ENCODE measurements around the gene TRIM9.

TRIM9 gene

DNA sequence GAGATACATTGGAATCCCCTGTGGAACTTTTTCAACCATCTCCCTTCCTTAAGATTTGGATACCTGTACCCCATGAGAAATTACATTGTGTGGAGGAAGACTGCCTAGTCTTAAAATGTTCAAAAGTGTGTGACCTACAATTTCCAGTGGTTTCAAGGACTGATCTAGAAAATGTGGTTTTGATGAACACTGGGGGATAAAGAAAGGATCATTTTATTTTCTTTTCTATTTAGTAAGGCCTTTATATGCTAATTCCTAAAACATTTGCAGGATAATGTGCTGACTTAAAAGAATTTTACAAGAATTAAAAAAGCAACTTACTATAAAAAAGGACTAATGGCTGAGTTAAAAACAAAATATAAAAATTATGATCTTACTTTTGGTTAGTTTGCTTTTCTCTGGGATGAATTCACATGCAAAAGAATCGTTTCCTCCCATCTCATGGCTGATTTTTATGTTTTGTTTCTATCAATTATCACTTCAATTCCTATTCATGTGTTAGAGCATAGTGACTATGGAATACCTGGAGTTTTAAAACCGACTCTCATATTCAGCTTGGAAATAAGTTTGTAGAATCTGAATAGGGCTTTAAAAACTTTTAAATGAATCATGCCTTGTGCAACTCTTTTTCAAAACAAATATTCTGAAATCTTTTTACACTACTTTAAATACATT lies 110.7 kb downstream of the TRIM9 start:
- DNase-seq (ENCODE audit: low spot score) = no peak
- in situ Hi-C loops (cut with MboI; ENCODE audit: low sequenced_read_pairs, unreplicated experiment) = no loop called here
- TF ChIP-seq, protein P1, sequence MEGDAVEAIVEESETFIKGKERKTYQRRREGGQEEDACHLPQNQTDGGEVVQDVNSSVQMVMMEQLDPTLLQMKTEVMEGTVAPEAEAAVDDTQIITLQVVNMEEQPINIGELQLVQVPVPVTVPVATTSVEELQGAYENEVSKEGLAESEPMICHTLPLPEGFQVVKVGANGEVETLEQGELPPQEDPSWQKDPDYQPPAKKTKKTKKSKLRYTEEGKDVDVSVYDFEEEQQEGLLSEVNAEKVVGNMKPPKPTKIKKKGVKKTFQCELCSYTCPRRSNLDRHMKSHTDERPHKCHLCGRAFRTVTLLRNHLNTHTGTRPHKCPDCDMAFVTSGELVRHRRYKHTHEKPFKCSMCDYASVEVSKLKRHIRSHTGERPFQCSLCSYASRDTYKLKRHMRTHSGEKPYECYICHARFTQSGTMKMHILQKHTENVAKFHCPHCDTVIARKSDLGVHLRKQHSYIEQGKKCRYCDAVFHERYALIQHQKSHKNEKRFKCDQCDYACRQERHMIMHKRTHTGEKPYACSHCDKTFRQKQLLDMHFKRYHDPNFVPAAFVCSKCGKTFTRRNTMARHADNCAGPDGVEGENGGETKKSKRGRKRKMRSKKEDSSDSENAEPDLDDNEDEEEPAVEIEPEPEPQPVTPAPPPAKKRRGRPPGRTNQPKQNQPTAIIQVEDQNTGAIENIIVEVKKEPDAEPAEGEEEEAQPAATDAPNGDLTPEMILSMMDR (IDR thresholded peaks at IDR 0.05; ENCODE audit: borderline replicate concordance, control extremely low read depth, extremely low read depth, insufficient read depth, missing control alignments) = no peak

DNA sequence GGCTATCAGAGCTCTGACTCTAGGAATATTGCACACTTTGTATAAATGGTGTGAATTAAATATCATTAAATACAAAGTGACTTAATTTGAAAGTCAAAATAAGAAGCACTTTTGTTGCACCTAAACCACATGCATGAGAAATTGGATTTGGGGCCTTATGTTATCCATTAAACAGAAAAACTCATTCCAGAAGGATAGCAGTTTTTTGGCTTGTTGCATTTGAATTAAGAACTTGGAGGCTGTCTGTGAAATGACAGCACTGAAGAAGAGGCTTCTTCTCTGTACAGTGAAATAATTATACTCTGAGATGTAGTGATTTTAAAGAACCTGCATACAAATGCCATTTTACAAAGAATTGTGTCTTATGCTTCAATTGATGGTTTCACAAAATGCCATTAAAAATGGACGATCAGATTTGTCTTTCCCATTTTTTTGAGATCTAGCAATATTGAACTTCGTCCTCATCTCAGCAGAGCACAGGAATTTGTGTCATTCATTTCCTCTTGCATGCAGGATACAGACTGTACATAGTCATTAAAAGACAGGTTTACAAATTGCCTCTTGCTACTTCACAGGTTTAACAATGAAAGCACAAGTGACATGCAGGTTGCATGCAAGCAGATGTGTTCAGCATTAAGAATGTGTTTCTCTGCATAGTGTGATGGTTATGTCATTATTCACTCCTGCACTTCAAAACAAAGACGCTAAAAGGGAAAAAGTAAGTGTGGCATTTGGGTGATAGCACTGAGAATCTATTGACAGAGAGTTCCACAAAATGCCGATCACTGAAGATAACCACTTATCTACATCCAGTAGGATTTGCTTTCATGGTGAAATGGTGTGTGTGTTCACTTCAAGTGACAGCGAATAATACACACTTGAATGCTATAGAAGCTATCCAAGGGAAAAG lies 114.7 kb downstream of the TRIM9 start:
- no peak for DNase-seq (ENCODE audit: low spot score)
- TF ChIP-seq, protein P1 (IDR thresholded peaks at IDR 0.05; ENCODE audit: borderline replicate concordance, control extremely low read depth, extremely low read depth, insufficient read depth, missing control alignments) = no peak
- in situ Hi-C loops (cut with MboI; ENCODE audit: low sequenced_read_pairs, unreplicated experiment) = no loop called here

DNA sequence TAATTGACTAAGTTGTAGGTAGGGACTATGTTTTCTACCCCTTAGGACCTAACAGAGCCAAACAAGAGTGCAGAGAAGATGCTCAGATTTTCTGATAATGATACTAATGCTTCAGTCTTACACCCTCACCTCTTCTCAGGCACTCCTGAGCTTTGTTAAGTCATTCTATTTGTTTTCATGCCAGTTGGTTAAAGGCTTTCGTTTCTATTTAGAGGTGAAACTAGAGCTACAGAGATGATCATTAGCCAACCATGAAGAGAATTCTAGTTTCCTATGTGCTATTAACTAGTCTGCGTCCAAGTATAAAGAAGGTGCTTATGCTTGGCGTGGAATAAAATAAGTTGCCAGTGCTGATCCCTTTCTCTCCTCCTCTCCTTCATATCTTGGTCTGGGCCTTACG lies 116.0 kb downstream of the TRIM9 start:
- TF ChIP-seq, protein P1 (IDR thresholded peaks at IDR 0.05; ENCODE audit: borderline replicate concordance, control extremely low read depth, extremely low read depth, insufficient read depth, missing control alignments) = no peak
- in situ Hi-C loops (cut with MboI; ENCODE audit: low sequenced_read_pairs, unreplicated experiment) = no loop called here
- no peak for DNase-seq (ENCODE audit: low spot score)

DNA sequence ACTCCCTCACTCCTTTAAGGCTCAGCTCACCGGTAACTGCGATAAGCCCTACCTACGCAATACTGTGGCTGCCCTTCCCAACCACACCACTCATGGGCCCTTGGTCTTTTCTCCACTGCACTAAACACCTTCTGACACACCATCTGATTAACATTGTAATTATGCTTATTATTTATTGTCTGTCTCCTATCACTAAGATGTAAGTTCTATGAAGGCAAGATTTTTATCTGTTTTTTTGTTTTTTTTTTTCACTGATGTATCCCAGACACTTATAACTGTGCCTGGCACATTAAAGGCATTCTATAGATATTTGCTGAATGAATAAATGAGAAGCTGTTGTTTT lies 116.4 kb downstream of the TRIM9 start:
- TF ChIP-seq, protein P1 (IDR thresholded peaks at IDR 0.05; ENCODE audit: borderline replicate concordance, control extremely low read depth, extremely low read depth, insufficient read depth, missing control alignments) = no peak
- DNase-seq (ENCODE audit: low spot score) = no peak
- in situ Hi-C loops (cut with MboI; ENCODE audit: low sequenced_read_pairs, unreplicated experiment) = no loop called here

DNA sequence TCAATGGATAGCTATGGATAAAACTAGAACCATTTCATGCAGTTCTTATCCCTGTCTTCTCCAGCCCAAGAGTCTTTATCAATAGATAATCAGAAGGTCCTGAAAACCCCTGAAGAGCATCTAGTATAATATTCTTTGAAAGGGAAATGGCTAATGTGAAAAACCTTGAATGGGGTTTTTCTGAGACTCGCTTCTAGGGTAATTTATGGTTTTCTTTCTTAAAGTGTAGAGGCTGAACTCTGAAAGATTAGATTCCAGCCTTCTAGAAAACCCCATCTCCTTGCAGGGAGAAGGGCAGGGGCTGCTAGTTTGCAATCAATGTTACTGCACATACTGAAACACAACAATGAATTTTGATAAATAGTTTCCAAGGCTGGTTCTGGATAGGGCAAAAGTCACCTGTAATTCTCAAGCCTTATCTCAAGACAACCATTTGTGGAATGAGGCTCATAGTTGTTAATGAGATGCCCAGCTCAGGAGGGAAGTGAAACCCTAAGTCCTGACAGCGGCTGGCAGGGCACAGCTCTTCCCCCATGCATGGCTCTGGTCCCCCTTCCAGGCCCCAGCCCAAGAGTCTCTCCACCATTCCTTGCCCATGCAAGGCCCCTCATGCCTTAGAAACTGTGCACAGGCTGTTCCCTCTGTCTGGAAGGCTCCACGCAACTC lies 116.9 kb downstream of the TRIM9 start:
- in situ Hi-C loops (cut with MboI; ENCODE audit: low sequenced_read_pairs, unreplicated experiment) = no loop called here
- TF ChIP-seq, protein P1 (IDR thresholded peaks at IDR 0.05; ENCODE audit: borderline replicate concordance, control extremely low read depth, extremely low read depth, insufficient read depth, missing control alignments) = no peak

DNA sequence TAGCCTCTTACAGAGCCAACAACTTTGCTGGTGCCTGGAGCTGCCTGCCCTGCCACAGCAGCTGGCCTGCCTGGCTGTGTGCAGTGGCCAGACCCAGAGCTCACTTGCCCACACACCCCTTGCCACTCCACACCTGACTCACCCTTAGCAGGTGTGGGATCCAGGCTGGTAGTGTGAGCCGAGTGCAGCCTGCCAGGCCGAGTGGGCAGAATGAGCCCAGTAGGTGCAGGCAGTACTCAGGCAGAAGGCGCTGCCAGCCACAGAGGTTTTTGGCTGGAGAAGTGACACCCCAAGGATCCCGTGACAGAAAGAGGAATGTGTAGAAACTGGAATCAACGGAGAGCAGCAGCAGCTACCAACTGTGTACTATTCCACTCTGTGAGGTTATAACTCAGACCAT lies 120.8 kb downstream of the TRIM9 start:
- in situ Hi-C loops (cut with MboI; ENCODE audit: low sequenced_read_pairs, unreplicated experiment) = no loop called here
- TF ChIP-seq, protein P1 (IDR thresholded peaks at IDR 0.05; ENCODE audit: borderline replicate concordance, control extremely low read depth, extremely low read depth, insufficient read depth, missing control alignments) = no peak
- no peak for DNase-seq (ENCODE audit: low spot score)

More for the DNA sequence above, 116.9 kb downstream of the TRIM9 start:
- no peak for DNase-seq (ENCODE audit: low spot score)
